Measurements from ENCODE around the gene TRAPPC12. TPM values are rescaled to one million over a fixed set of nuclear protein-coding genes. Genes with fewer than 3 reads are reported as not detected.

TRAPPC12 gene
- total and polyA plus RNA-seq, 3 experiments from 2014 or later, result 37.1 to 76.5 (median 74.1) TPM

GRCh38 chr2:3430740-3431490 lies 51.4 kb downstream of the TRAPPC12 start:
- POLR2A ChIA-PET, result no interaction called here
- peaks cover 9% of the 10 kb centered on the region for H3K36me3 ChIP-seq (ENCODE audit: insufficient read depth, low read length)
- peaks cover 0 to 89% (median 14%) of the 10 kb centered on the region in 3 donors for H3K36me3 Mint-ChIP-seq
- H3K9me3 Mint-ChIP-seq, result no peaks in the 10 kb centered on the region
- H3K4me1 ChIP-seq (ENCODE audit: insufficient read depth, low read length), result no peaks in the 10 kb centered on the region
- H3K4me3 Mint-ChIP-seq, result no peak overlapping the region
- DNase-seq, result no peak
- H3K27me3 Mint-ChIP-seq, result no peaks in the 10 kb centered on the region
- H3K9me3 ChIP-seq (ENCODE audit: low read length), result no peaks in the 10 kb centered on the region
- CTCF ChIA-PET, result interaction anchor here (1.4 to 1.9 kb wide), 4 partner anchors 8 to 221 kb away, joined by 3 to 5 read pairs (median 4); no protein-coding TSS in a partner anchor
- H3K4me1 Mint-ChIP-seq, result peaks cover 3 to 5% (median 4%) of the 10 kb centered on the region in 3 donors
- H3K27me3 ChIP-seq (ENCODE audit: insufficient read depth, low read length, poor library complexity, severe bottlenecking), result no peaks in the 10 kb centered on the region
- H3K27ac ChIP-seq (ENCODE audit: low read depth, low read length), result no peak overlapping the region
- H3K27ac Mint-ChIP-seq, result peak overlapping the region in 3 of 8 donors; percentile 43 to 74 (median 63)
- H3K4me3 ChIP-seq (ENCODE audit: low read length), result no peak overlapping the region

GRCh38 chr2:3432067-3432466 lies 52.6 kb downstream of the TRAPPC12 start:
- Mint-ChIP-seq H3K36me3 (peaks cover 0 to 78% (median 14%) of the 10 kb centered on the region in 3 donors), H3K4me3 (no peak overlapping the region), H3K9me3 (no peaks in the 10 kb centered on the region), H3K4me1 (peaks cover 3 to 5% (median 4%) of the 10 kb centered on the region in 3 donors), H3K27me3 (no peaks in the 10 kb centered on the region), H3K27ac (peak overlapping the region in 1 of 8 donors; percentile 35)
- no peak for DNase-seq
- Histone ChIP-seq H3K4me1 (ENCODE audit: insufficient read depth, low read length) (no peaks in the 10 kb centered on the region), H3K4me3 (ENCODE audit: low read length) (no peak overlapping the region), H3K27ac (ENCODE audit: low read depth, low read length) (no peak overlapping the region), H3K27me3 (ENCODE audit: insufficient read depth, low read length, poor library complexity, severe bottlenecking) (no peaks in the 10 kb centered on the region), H3K9me3 (ENCODE audit: low read length) (no peaks in the 10 kb centered on the region), H3K36me3 (ENCODE audit: insufficient read depth, low read length) (no peaks in the 10 kb centered on the region)
- ChIA-PET POLR2A (no interaction called here), CTCF (interaction anchor here (1.7 kb wide), 1 partner anchor 9 kb away, joined by 5 read pairs; no protein-coding TSS in a partner anchor)

GRCh38 chr2:3432693-3433338 lies 53.3 kb downstream of the TRAPPC12 start:
- no peaks in the 10 kb centered on the region for H3K9me3 Mint-ChIP-seq

GRCh38 chr2:3433339-3433699 lies 53.8 kb downstream of the TRAPPC12 start:
- POLR2A ChIA-PET, result no interaction called here
- Histone ChIP-seq H3K36me3 (ENCODE audit: insufficient read depth, low read length) (no peaks in the 10 kb centered on the region), H3K27me3 (ENCODE audit: insufficient read depth, low read length, poor library complexity, severe bottlenecking) (no peaks in the 10 kb centered on the region), H3K27ac (ENCODE audit: low read depth, low read length) (no peak overlapping the region), H3K9me3 (ENCODE audit: low read length) (no peaks in the 10 kb centered on the region), H3K4me1 (ENCODE audit: insufficient read depth, low read length) (no peaks in the 10 kb centered on the region), H3K4me3 (ENCODE audit: low read length) (no peak overlapping the region)
- H3K36me3 Mint-ChIP-seq, result peaks cover 0 to 66% (median 14%) of the 10 kb centered on the region in 3 donors
- CTCF ChIA-PET, result interaction anchor here (1.4 to 2.7 kb wide), 2 partner anchors 10 to 28 kb away, joined by 3 to 18 read pairs; no protein-coding TSS in a partner anchor
- no peak overlapping the region for H3K27ac Mint-ChIP-seq
- H3K4me1 Mint-ChIP-seq, result peaks cover 3 to 5% (median 4%) of the 10 kb centered on the region in 3 donors
- no peak for DNase-seq
- no peaks in the 10 kb centered on the region for H3K27me3 Mint-ChIP-seq
- no peak overlapping the region for H3K4me3 Mint-ChIP-seq
- no peaks in the 10 kb centered on the region for H3K9me3 Mint-ChIP-seq

More at GRCh38 chr2:3432693-3433338, 53.3 kb downstream of the TRAPPC12 start:
- no peaks in the 10 kb centered on the region for H3K4me1 ChIP-seq (ENCODE audit: insufficient read depth, low read length)
- no peaks in the 10 kb centered on the region for H3K36me3 ChIP-seq (ENCODE audit: insufficient read depth, low read length)
- H3K27me3 Mint-ChIP-seq, result no peaks in the 10 kb centered on the region
- no peaks in the 10 kb centered on the region for H3K9me3 ChIP-seq (ENCODE audit: low read length)
- DNase-seq, result no peak
- H3K27me3 ChIP-seq (ENCODE audit: insufficient read depth, low read length, poor library complexity, severe bottlenecking), result no peaks in the 10 kb centered on the region
- ChIA-PET CTCF (interaction anchor here (2.7 kb wide), 1 partner anchor 9 kb away, joined by 18 read pairs; no protein-coding TSS in a partner anchor), POLR2A (no interaction called here)
- H3K4me3 Mint-ChIP-seq, result no peak overlapping the region
- peaks cover 0 to 71% (median 14%) of the 10 kb centered on the region in 3 donors for H3K36me3 Mint-ChIP-seq
- peak overlapping the region in 3 of 8 donors; percentile 38 to 70 (median 55) for H3K27ac Mint-ChIP-seq
- no peak overlapping the region for H3K27ac ChIP-seq (ENCODE audit: low read depth, low read length)
- H3K4me1 Mint-ChIP-seq, result peaks cover 3 to 5% (median 4%) of the 10 kb centered on the region in 3 donors
- H3K4me3 ChIP-seq (ENCODE audit: low read length), result no peak overlapping the region

GRCh38 chr2:3433776-3434400 lies 54.4 kb downstream of the TRAPPC12 start:
- ChIA-PET POLR2A (no interaction called here), CTCF (interaction anchor here (1.4 to 2.7 kb wide), 2 partner anchors 11 to 28 kb away, joined by 3 to 18 read pairs; no protein-coding TSS in a partner anchor)
- peaks cover 0 to 62% (median 14%) of the 10 kb centered on the region in 3 donors for H3K36me3 Mint-ChIP-seq
- H3K4me1 Mint-ChIP-seq, result peaks cover 2 to 7% (median 3%) of the 10 kb centered on the region in 3 donors
- H3K36me3 ChIP-seq (ENCODE audit: insufficient read depth, low read length), result no peaks in the 10 kb centered on the region
- DNase-seq, result no peak
- H3K9me3 Mint-ChIP-seq, result no peaks in the 10 kb centered on the region
- H3K27ac Mint-ChIP-seq, result peak overlapping the region in 1 of 8 donors; percentile 53
- H3K27me3 ChIP-seq (ENCODE audit: insufficient read depth, low read length, poor library complexity, severe bottlenecking), result no peaks in the 10 kb centered on the region
- no peak overlapping the region for H3K27ac ChIP-seq (ENCODE audit: low read depth, low read length)
- H3K9me3 ChIP-seq (ENCODE audit: low read length), result no peaks in the 10 kb centered on the region
- H3K4me3 Mint-ChIP-seq, result no peak overlapping the region
- H3K27me3 Mint-ChIP-seq, result no peaks in the 10 kb centered on the region
- H3K4me1 ChIP-seq (ENCODE audit: insufficient read depth, low read length), result no peaks in the 10 kb centered on the region
- no peak overlapping the region for H3K4me3 ChIP-seq (ENCODE audit: low read length)

- CTCF ChIA-PET, result interaction anchor here (1.4 to 2.7 kb wide), 2 partner anchors 11 to 27 kb away, joined by 3 to 18 read pairs; no protein-coding TSS in a partner anchor
- no peaks in the 10 kb centered on the region for H3K4me1 ChIP-seq (ENCODE audit: insufficient read depth, low read length)
- no peak overlapping the region for H3K4me3 Mint-ChIP-seq
- no peak overlapping the region for H3K4me3 ChIP-seq (ENCODE audit: low read length)
- H3K36me3 ChIP-seq (ENCODE audit: insufficient read depth, low read length), result no peaks in the 10 kb centered on the region
- peaks cover 0 to 54% (median 13%) of the 10 kb centered on the region in 3 donors for H3K36me3 Mint-ChIP-seq
- H3K27me3 Mint-ChIP-seq, result no peaks in the 10 kb centered on the region
- H3K27ac ChIP-seq (ENCODE audit: low read depth, low read length), result no peak overlapping the region
- DNase-seq, result no peak
- POLR2A ChIA-PET, result no interaction called here
- no peaks in the 10 kb centered on the region for H3K9me3 ChIP-seq (ENCODE audit: low read length)
- peaks cover 6 to 13% (median 6%) of the 10 kb centered on the region in 3 donors for H3K4me1 Mint-ChIP-seq
- H3K27me3 ChIP-seq (ENCODE audit: insufficient read depth, low read length, poor library complexity, severe bottlenecking), result no peaks in the 10 kb centered on the region
- H3K9me3 Mint-ChIP-seq, result no peaks in the 10 kb centered on the region
- peak overlapping the region in 3 of 8 donors; percentile 11 to 83 (median 39) for H3K27ac Mint-ChIP-seq
Measured at GRCh38 chr2:3434654-3435053, 55.2 kb downstream of the TRAPPC12 start.

- no peak for DNase-seq
- POLR2A ChIA-PET, result no interaction called here
- CTCF ChIA-PET, result no interaction called here
- H3K36me3 ChIP-seq (ENCODE audit: insufficient read depth, low read length), result no peaks in the 10 kb centered on the region
- H3K9me3 Mint-ChIP-seq, result no peaks in the 10 kb centered on the region
- H3K4me3 Mint-ChIP-seq, result no peak overlapping the region
- peaks cover 0 to 46% (median 13%) of the 10 kb centered on the region in 3 donors for H3K36me3 Mint-ChIP-seq
- H3K4me1 ChIP-seq (ENCODE audit: insufficient read depth, low read length), result no peaks in the 10 kb centered on the region
- no peaks in the 10 kb centered on the region for H3K27me3 Mint-ChIP-seq
- no peaks in the 10 kb centered on the region for H3K27me3 ChIP-seq (ENCODE audit: insufficient read depth, low read length, poor library complexity, severe bottlenecking)
- peak overlapping the region in 1 of 8 donors; percentile 11 for H3K27ac Mint-ChIP-seq
- peaks cover 10 to 21% (median 14%) of the 10 kb centered on the region in 3 donors for H3K4me1 Mint-ChIP-seq
- H3K4me3 ChIP-seq (ENCODE audit: low read length), result no peak overlapping the region
- H3K9me3 ChIP-seq (ENCODE audit: low read length), result no peaks in the 10 kb centered on the region
- no peak overlapping the region for H3K27ac ChIP-seq (ENCODE audit: low read depth, low read length)
Measured at GRCh38 chr2:3435445-3435844, 56.0 kb downstream of the TRAPPC12 start.
